BE2C (cell line): ENCODE results near the gene SPANXN4.

Experiments used
- DNase-seq: peaks from one replicate; pipeline ENCODE4 v3.0.0-alpha.2; 2020
- H3K27me3 ChIP-seq: fragments of 250-450 bp; sonication (Bioruptor Pico); 2 replicates; pipeline ENCODE4 v1.5.1; 2020; ENCODE audit warnings: mild to moderate bottlenecking
- H3K36me3 ChIP-seq: fragments of 250-450 bp; sonication (Bioruptor Pico); 2 replicates; pipeline ENCODE4 v1.5.1; 2020; ENCODE audit warnings: mild to moderate bottlenecking
- H3K4me1 ChIP-seq: fragments of 250-450 bp; sonication (Bioruptor Pico); 2 replicates; pipeline ENCODE4 v1.5.1; 2020
- H3K4me3 ChIP-seq: 2 replicates; pipeline ENCODE4 v1.5.1; 2011; ENCODE audit warnings: low read depth, low read length
- H3K9me3 ChIP-seq: fragments of 250-450 bp; sonication (Bioruptor Pico); 2 replicates; pipeline ENCODE4 v1.5.1; 2020
- CTCF ChIP-seq: IDR thresholded peaks from 2 replicates; pipeline ENCODE4 v1.5.1; 2012; ENCODE audit warnings: mild to moderate bottlenecking, low read depth, low read length

SPANXN4 gene

DNA sequence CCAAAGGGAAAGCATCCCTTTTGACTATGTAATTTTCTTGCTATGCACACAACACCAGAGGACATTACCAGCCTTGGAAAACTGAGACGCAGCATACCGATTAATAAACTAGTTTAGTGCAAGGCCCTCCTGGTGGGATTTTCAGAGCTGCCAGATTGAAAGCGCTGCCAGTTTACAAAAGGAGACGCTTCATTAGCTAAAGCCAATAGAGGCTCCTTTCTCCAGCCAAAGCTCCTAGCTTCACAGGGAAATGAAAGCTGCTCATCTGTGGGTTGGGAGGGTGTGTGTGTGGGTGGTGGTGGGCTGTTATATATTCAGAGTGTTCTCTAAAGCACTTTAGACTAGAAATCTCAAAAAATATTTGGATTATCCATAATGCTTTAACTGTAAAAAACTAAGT lies 32.4 kb downstream of the SPANXN4 start:
- Histone ChIP-seq H3K27me3 (no peaks in the 10 kb centered on the region), H3K4me3 (no peak overlapping the region), H3K9me3 (no peaks in the 10 kb centered on the region), H3K36me3 (no peaks in the 10 kb centered on the region), H3K4me1 (no peaks in the 10 kb centered on the region)
- no peak for DNase-seq
- no peak for TF ChIP-seq CTCF

- DNase-seq: no peak
- Histone ChIP-seq H3K4me1 (no peaks in the 10 kb centered on the region), H3K4me3 (no peak overlapping the region), H3K9me3 (no peaks in the 10 kb centered on the region), H3K36me3 (no peaks in the 10 kb centered on the region), H3K27me3 (no peaks in the 10 kb centered on the region)
- no peak for TF ChIP-seq CTCF
Measured at GRCh38 chrX:143081231-143081630, 55.5 kb downstream of the SPANXN4 start.

GRCh38 chrX:143082537-143082936 lies 56.8 kb downstream of the SPANXN4 start:
- no peak for DNase-seq
- Histone ChIP-seq H3K27me3 (no peaks in the 10 kb centered on the region), H3K4me3 (no peak overlapping the region), H3K4me1 (no peaks in the 10 kb centered on the region), H3K9me3 (no peaks in the 10 kb centered on the region), H3K36me3 (no peaks in the 10 kb centered on the region)
- TF ChIP-seq CTCF: no peak
